SIG-M5 (cell line): Measurements from ENCODE around the gene POLN.

ENCODE experiments used
- DNase-seq: peaks from one replicate; lab custom pipeline; 2025; lab: John Stamatoyannopoulos, UW

Gene POLN

DNA sequence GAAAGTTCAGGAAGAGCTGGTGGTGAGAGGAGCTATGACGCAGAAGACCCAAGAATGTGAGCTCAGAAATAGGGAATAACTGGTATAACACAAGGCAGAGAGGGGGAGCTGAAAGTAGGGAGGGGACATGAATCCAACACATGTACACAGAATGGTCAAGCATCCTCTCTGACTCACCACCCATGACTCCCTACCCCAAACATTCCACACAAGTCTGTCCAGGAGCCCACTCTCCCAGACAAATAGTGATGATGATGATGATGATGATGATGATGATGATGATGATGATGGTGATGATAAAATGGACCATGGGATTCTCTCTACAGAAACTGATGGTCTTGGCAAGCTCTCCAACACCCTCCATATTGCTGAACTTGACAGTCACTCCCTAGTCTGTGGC, 136.4 kb downstream of the POLN start:
- no peak for DNase-seq

DNA sequence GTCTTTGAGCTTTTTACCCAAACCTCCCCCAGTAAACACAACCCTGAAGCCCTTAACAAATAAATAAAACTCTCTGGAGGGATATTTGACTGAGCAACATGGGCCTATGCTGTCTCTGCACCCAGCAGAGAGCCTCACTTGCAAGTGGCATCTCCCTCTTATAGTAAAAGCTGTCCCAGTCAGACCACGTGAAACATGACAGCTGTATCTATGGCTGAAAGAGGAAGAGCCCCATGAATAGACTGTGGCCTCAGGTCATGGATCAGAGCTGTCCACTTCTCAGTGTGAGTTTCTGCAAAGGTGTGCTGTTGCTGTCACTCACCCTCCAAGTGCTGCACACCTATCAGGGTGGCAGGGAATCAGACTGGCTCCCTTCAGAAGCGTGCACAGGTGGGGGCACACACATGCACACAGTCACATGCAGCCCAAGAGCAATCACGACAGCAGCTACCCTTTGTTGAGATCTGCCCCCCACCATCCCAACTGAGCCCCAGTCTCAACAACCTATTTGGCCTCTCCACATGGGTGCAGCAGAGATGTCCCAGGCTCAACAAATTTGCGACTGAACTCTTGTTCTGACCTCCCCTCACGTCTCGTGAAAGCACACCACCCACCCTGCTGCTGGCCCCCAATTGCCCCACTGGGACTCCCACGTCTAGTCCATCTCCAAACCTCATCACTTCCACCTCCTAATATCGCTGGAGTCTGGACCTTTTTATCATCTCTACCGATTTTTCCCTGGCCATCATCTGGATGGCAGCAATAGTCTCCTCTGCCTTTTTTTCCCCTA, 137.2 kb downstream of the POLN start:
- no peak for DNase-seq

DNA sequence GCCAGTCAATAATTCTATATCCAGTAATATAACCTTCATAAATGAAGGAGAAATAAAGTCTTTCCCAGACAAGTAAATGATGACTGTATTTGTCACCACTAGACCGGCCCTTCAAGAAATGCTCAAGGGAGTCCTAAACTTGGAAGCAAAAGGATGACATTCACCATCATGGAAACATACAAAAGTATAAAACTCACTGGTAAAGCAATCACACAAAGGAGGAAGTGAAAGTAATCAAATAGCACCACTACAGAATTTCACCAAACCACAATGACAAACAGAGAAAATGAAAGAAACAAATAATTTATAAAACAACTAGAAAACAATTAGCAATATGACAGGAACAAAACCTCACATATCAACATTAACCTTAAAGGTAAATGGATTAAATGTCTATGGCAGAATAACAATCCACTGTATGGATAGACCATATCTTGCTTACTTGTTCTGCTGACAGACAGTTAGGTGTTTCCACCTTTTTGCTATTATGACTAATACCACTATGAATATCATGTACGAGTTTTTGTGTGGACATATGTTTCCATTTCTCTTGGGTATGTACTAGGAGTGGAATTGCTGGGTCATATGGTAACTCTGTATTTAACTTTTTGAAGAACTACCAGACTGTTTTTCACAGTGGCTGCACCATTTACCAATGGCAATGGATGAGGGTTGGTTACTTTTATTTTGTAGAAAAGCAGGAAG, 137.9 kb downstream of the POLN start:
- peak; percentile 3 for DNase-seq

DNA sequence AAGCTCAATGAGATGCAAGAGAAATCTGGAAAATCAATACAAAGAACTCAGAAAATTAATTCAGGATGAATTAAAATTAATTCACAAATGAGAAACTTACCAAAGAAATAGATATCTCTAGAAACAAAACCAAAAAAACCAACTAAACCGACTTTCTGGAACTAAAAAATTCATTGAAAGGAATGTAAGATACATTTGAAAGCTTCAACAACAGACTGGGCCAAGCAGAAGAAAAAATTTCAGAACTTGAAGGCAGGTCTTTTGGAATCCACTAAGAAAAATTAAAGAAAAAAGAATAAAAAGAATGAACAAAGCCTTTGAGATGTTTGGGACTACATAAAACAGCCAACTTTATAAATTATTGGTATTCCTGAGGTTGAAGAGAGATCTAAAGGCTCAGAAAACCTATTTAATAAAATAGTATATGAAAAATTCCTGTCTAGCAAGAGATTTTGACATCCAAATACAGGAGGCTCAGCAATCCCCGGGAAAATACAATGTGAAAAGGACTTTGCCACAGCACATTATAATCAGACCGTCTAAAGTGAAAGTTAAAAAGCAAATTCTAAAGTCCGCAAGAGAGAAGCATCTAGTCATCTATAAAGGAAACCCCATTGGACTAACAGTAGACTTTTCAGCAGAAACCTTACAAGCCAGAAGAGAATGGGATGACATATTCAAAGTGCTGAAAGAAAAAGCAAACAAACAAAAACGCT, 138.6 kb downstream of the POLN start:
- no peak for DNase-seq

DNA sequence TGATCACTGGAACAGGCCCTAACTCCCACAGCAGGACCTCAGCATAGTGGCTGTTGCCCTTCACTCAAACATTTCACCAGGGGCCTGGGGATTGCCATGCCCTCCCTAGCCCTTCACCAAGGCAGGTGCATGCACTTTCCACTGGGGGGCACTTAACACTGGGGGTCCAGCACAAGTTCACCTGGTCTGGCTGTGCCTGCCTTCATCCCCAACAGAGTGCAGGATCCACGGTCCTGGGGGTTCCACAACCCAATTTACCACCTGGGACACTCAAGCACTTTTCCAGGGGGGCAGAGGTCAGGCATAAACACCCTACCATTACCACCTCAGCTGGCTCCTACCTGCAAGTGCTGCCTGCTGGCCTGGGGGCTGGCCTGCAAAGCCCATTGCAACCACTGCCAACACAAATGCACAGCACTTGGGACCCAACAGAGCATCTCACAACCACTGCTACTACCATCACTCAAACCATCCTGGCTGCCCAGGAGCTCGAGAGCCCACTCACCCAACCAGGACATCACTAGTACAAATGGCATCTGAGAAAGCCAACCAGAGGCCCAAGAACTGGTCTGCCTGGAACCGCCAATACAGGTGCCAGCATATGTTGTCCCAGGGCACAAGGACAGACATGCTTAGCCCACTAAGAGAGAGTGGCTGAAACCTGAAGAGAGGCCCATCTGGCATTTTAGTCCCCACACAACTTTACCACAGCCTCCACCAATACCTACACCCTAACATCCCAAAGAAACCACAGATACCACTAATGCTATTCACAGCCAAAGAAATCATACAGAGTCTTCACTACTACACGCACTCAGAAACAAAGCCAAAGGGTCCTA, 139.7 kb downstream of the POLN start:
- DNase-seq, result no peak

DNA sequence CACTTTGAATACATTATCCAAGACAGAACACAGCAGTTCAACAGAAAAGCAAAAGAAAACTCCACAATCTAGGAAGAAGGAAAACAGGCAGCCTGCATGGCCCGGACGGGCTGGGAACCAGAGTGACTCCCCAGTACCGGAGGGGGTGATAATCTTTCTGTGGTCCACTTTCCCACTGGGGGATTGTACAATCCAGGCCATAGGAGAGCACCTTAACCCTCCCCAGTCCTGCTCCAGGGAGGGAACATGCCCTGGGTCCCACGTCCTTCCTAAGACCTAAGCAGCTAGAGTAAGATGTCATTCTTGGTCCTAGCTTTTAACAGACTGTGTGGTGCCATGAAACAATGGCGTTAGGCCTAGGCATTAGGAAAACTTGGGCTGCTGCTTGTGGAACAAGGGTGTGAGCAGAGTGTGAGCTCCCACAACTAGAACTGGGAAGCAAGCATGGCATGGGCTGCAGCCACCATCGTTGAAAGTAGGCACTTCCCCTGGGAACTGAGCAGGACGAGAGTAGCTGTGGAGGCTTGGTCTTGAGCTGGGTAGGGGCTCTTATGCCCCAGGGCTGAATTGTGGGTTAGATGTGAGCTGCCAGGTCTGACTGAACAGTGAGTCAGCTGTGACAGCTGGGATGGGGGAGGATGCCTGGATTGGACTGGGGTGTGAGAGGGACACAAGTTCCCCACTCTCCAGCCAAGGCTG, 140.4 kb downstream of the POLN start:
- DNase-seq, result no peak

DNA sequence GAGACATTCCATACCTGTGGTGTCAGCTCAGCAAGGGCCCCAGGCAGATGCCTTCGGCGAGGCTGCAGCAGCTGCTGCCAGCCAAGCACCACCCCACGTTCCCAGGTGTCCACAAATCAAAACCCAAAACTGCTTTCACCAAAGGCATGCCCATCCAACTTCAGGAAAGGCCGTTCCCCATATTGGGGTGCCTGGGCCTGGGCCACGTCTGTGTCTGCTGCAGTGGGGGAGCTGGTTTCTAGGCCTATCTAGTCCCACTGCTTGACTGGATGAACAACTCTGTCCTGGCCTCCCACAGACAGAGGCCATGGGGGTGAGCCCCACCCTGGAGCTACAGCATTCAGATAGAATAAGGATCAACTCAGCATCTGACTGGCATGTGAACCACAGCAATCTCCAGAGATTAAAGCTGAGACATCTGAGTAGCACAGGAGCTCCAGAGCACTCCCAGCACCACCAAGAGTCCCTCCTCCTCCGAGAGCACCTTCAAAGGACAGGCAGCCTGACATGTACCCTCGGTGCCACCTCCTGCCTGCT, 145.8 kb downstream of the POLN start:
- DNase-seq, result no peak

DNA sequence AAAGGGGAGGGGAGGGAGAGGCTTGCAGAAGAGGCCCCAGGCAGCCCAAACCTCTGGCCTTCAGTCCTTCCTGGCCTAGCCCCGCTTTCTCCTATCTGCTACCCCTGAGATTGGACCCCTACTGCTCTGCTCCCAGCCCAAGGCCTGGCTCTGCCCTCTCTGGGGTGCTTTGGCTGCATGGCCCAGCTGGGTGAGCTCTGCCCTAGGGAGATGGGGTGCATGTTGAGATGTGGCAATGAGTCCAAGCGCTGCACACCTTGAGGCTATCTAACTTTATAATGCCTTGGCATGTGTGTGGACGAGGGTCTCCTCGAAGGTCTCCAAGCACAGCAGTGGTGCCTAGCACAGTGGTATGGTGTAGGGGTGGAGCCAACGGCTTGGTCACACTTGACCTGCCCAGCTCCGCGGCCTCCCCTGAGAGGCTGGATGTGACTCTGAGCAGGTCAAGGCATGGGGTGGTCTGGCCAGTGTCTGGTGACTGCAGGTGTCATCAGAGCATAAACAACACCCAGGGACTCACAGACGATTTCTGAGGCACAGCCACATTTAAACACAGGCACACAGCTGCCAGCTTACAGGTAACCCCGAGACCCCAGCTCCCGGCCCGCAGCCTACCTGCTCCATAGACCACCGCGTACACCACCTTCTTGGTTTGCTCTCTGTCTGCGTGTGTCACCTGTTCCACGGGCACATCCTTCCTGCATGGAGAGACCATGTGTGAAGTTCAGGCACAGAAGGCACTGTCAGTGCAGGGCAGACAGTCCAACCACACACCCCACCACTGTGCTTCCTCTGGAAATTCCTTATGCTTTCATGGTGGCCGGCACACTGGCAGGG, 146.5 kb downstream of the POLN start:
- DNase-seq, result no peak

DNA sequence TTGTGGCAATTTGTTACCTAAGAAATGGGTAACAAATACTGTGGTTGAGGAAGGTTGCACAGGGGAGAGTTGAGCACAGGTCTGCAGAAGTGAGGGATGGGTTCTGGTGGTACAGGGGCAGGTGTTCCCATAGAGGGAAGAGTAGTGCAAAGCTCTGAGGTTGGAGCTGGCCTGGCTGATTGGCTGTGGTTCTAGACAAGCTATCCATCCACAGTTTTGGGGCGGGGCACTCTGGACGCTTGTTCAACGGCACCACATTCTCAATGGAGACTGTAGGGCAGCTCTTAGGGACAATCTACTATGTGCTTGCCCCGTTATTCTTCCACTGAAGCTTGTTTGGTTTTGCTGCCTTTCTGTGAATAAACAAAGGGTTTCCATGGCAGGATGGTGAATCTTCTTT, 147.4 kb downstream of the POLN start:
- no peak for DNase-seq

DNA sequence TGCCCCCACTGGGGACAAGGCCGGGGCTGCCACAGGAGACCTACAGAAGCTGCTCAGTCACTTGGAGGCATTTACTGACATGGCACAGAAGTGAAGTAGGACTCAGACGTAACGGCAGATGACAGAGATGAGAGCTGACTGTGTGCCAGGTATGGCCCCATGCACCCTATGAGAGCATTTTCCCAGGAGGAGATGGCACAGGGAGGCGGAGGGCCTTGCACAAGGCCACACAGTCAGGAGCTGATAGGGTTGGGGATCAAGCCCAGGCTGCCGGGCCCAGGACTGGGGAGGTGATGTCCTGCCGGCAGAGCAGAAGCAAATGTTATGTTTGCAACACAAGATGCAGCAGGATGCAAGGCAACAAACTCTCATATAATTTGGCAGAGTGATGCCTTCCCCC, 148.7 kb downstream of the POLN start:
- DNase-seq, result no peak

DNA sequence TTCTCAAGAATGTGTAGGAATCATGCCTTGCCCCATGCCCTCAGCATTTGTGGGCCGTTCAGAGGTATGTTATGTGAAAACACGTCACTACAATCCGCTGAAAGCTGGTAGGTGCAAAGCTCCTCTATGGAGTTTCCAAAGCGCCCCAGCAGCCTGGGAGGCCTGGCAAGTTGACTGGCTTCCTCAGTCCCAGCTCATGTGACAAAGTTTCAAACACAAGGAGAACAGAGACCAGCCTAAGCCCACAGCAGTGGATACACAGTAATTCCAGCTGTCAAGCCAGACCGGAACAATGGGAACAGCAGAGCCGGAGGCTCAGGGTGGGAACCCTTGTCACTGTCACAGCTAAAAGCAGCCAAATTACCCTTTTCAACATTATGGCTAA, 149.3 kb downstream of the POLN start:
- no peak for DNase-seq

DNA sequence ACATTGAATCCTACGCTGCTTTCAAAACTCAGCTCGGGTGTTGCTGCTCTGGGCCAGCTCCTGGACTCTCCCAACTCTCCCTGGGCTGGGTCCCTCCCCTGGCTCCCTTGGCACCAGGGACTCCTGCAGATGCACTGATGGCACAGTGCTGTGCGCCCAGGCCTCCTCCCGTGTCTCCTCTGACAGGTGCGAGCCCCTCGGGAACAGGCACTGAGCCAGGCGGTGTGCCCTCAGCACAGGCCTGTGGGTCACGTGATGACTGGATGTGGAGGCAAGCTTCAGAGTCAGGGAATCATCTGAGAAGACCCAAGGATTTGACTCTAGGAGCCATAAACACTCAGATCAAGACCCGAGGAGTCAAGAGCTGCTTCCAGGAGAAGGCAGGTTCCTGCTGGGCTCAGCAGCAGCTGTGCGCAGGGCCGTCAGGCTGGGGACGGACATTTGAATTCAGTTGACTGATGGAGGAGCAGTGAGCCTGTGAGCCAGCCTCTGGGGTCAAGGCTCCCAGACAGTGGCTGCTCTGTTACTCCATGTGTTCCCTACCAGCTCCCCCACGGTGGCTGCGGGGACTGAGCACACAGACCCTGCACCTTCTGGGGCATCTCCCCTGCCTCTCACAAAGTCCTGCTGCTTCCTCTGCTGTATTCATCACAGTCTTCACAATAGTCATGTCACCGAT, 149.8 kb downstream of the POLN start:
- DNase-seq, result no peak

DNA sequence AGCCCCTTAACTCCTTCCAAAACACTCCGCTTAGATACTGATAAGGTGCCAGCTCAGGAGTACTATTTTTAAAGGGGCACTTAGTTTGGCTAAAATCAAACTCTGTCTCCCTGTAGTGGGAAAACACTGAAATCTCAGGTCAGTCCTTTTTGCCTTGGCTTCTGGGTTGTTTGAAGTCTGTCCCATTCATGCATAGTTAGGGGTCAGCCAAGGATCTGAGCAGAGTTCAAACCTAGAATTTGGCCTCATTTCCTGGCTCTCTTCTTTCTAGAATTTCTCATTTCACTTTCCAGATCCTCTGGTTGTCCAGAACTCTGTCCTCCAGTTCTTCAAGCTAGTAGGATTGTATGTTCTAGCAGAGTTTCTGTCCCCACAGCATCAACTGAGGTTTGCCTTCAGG, 151.3 kb downstream of the POLN start:
- no peak for DNase-seq

DNA sequence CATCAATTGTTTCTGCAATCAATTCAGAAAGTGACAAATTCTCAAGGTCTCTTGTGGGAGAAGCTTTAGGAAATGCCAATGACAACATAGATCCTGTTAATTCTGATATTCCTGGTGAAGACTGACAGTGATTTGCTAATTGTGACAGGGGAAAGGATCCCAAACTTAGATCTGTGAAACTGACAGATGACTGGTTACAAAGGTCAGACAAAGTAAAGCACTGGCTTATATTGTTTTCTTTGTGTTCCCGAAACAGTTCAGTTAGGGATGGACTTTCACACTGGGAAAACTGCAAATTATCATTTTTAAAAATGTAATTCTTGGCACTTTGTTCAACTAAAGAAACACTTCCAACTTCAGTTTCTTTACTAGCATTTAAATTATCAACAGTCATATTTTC, 152.7 kb downstream of the POLN start:
- no peak for DNase-seq

DNA sequence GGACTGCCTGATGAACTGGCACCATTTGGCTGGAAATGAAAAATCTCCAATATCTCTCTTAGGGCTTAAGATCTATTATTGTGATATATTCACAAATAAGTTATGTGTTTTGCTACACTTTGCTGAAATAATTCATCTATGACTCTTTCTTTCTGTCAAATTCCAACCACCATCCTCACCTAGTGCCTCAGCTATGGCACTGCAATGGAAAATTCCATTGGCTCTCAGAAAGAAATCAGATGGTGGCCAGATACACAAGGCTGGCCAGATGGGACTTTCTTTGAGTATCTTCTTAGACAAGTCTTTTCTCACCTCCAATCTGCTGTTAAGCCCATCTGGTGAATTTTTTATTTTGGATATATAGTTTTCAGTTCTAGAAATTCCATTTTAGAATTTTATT, 154.8 kb downstream of the POLN start:
- no peak for DNase-seq

DNA sequence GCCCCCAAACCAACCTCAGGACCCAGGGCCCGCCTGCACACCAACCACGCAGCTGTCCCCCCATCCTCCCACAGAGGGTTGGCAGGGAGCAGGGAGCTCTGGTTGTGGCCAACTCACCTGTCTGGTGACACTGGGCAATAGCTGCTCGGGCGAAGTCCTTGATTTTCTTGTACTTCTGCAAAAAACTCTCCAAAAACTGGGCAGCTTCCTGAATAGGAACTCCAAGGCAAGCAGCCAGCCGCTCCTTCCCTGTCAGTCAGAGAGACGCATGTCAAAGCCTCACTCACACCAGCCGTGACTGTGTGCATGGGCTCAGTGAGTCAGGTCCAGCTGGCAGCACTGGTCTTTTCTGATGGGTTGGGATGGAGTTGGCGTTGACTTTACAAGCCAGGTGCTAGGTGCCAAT, 156.4 kb downstream of the POLN start:
- DNase-seq, result no peak

DNA sequence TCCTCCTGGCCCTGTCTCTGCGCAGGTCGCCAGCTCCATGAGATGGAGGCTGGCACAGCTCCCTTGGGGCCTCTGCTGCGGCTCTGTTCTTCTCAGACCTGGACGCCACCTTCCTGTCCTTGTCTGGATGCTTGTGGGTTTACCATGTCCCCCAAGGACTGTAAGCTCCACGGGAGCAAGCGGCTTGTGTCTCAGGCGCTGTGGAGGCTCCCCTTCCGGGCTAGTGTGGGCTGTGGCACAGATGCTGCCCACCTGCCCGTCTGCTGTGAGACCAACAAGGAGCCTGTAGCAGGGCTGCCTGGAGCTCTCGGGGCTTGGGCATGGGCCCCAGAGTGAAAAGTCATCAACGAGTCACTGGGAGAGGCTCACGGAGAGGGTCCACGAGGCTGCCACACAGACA, 157.6 kb downstream of the POLN start:
- no peak for DNase-seq

DNA sequence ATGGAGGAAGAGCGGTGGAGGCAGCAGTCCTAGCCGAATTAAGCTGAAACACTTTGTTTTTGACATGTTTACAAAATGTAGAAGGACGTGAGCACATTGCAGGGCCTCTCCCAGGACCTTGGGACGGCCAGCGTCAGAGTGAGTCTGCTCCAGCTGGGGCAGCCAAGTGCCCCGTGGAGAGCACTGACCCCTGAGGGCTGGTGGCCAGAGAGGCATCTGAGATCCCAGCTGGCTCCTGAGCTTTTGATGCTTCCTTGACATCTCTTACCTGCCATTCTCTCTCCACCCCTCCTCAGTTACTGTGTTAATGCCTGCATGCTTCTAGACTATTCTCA, 158.1 kb downstream of the POLN start:
- DNase-seq, result no peak

DNA sequence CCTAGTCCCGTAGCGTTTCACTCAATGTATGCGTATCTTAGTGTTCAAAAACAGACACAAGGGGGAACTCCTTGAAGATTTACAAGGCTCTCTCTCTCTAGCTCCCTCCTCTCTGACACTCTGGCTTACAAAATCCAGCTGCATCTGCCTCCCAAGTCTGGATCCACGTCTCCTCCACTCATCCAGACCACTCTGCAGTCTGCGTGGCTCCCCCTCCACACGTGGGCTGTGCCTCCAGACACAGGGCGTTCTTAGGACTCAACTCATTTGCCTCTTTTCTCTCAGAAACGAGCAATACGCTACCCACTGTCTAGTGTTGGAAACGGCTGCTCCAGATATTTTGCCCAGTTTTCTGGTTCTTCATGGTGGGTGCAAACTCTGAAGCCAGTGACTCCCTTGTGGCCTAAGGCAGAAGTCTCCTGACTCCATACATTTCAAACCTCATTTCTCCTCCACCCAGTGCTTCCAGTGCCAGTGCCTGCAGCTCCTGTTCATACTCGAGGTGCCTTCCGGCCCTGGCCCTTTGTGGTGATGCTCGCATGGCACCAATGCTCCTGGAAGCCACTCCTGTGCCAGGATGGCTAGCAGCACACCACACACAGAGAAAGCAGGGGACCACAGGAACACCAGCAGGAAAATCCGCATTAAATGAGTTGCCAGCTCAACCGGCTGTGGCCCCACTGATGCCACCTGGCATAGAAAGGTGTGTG, 158.7 kb downstream of the POLN start:
- DNase-seq, result no peak
